Colonic mucosa (tissue), 4 donors: ENCODE data around the gene INHBA. TPM values are rescaled to one million over a fixed set of nuclear protein-coding genes. Genes with fewer than 3 reads are reported as not detected.

Experiments used
- DNase-seq: peaks from one replicate; pipeline ENCODE4 v3.0.0-alpha.2; 2020
- H3K27ac ChIP-seq: fragments of 200-600 bp; one replicate; pipeline ENCODE4 v1.8.0; 2021
- H3K27me3 ChIP-seq: fragments of 200-600 bp; one replicate; pipeline ENCODE4 v1.8.0; 2021
- H3K36me3 ChIP-seq: fragments of 200-600 bp; one replicate; pipeline ENCODE4 v1.8.0; 2021
- H3K4me1 ChIP-seq: fragments of 200-600 bp; one replicate; pipeline ENCODE4 v1.8.0; 2021; ENCODE audit warnings: mild to moderate bottlenecking
- H3K4me3 ChIP-seq: fragments of 200-600 bp; one replicate; pipeline ENCODE4 v1.8.0; 2021
- H3K9ac ChIP-seq, 2 donors: one replicate each; pipeline ENCODE4 v1.7.0; 2013; ENCODE audit warnings: control low read depth in 2 of 2, low read depth in 2 of 2, low read length in 2 of 2
- H3K9me3 ChIP-seq: fragments of 200-600 bp; one replicate; pipeline ENCODE4 v1.8.0; 2021
- CTCF ChIP-seq: fragments of 200-600 bp; IDR thresholded peaks from one replicate; pipeline ENCODE4 v1.8.0; 2022; ENCODE audit warnings: antibody characterized with exemption, mild to moderate bottlenecking
- intact Hi-C: fragments of 100-400 bp; cut with DNase I; formaldehyde crosslinking; loops from one replicate; pipeline ENCODE4 v1.14.1; 2022
- total RNA-seq, 2 donors: library from RNA; stranded (reverse); fragmentation: NEBNext Ultra II Directional in 1 of 2; extraction: Animal tissue kit (Norgen Biotek cat#: 25700) in 1 of 2; gene quantifications; one replicate each; pipeline ENCODE4 v1.2.1, GENCODE V29; 2021
- donor health status: healthy.
- donor health status: DM: no; HTN: no; CAD: no.
- donor health status: DM: no; HTN: no; CAD: no.

The INHBA gene
- total RNA-seq, 2 donors from 2014 or later, result 0.15 to 0.19 TPM

GRCh38 chr7:41698114-41698513, 4.8 kb downstream of the INHBA start:
- Histone ChIP-seq H3K27ac (no peak overlapping the region), H3K9ac (no peak overlapping the region), H3K27me3 (no peaks in the 10 kb centered on the region), H3K4me3 (no peak overlapping the region), H3K9me3 (no peaks in the 10 kb centered on the region), H3K36me3 (no peaks in the 10 kb centered on the region), H3K4me1 (no peaks in the 10 kb centered on the region)
- TF ChIP-seq CTCF, result no peak
- intact Hi-C loops, result loop anchor here (5.0 kb wide), 1 partner anchor 1366 kb away; no protein-coding TSS in a partner anchor
- DNase-seq, result no peak

- H3K27me3 ChIP-seq, result no peaks in the 10 kb centered on the region
- no peaks in the 10 kb centered on the region for H3K9me3 ChIP-seq
- TF ChIP-seq CTCF, result peak; percentile 62
- no peak overlapping the region for H3K4me3 ChIP-seq
- DNase-seq, result peak; percentile 77
- intact Hi-C loops, result loop anchor here (5.0 kb wide), 1 partner anchor 1364 kb away; no protein-coding TSS in a partner anchor
- H3K4me1 ChIP-seq, result no peaks in the 10 kb centered on the region
- no peak overlapping the region for H3K27ac ChIP-seq
- H3K36me3 ChIP-seq, result no peaks in the 10 kb centered on the region
- no peak overlapping the region for H3K9ac ChIP-seq
Observed at GRCh38 chr7:41696323-41696916, 6.5 kb downstream of the INHBA start.

- H3K27ac ChIP-seq, result no peak overlapping the region
- intact Hi-C loops, result loop anchor here (5.0 kb wide), 1 partner anchor 1363 kb away; no protein-coding TSS in a partner anchor
- DNase-seq, result no peak
- H3K27me3 ChIP-seq, result no peaks in the 10 kb centered on the region
- H3K9ac ChIP-seq, result no peak overlapping the region
- H3K4me3 ChIP-seq, result no peak overlapping the region
- no peaks in the 10 kb centered on the region for H3K36me3 ChIP-seq
- H3K4me1 ChIP-seq, result no peaks in the 10 kb centered on the region
- no peaks in the 10 kb centered on the region for H3K9me3 ChIP-seq
- TF ChIP-seq CTCF, result no peak
Observed at GRCh38 chr7:41695661-41696322, 7.1 kb downstream of the INHBA start.

GRCh38 chr7:41694495-41694894, 8.4 kb downstream of the INHBA start:
- H3K4me1 ChIP-seq, result no peaks in the 10 kb centered on the region
- H3K27me3 ChIP-seq, result no peaks in the 10 kb centered on the region
- no peak overlapping the region for H3K4me3 ChIP-seq
- no peak overlapping the region for H3K27ac ChIP-seq
- no peaks in the 10 kb centered on the region for H3K9me3 ChIP-seq
- TF ChIP-seq CTCF, result no peak
- intact Hi-C loops, result no loop called here
- no peak overlapping the region for H3K9ac ChIP-seq
- H3K36me3 ChIP-seq, result no peaks in the 10 kb centered on the region
- no peak for DNase-seq

GRCh38 chr7:41693150-41693997, 9.5 kb downstream of the INHBA start:
- H3K9ac ChIP-seq, result no peak overlapping the region
- no peak overlapping the region for H3K27ac ChIP-seq

More at GRCh38 chr7:41693150-41693997, 9.5 kb downstream of the INHBA start:
- H3K27me3 ChIP-seq, result no peaks in the 10 kb centered on the region
- no peak overlapping the region for H3K4me3 ChIP-seq
- H3K9me3 ChIP-seq, result no peaks in the 10 kb centered on the region
- DNase-seq, result no peak
- intact Hi-C loops, result no loop called here
- H3K36me3 ChIP-seq, result no peaks in the 10 kb centered on the region
- no peaks in the 10 kb centered on the region for H3K4me1 ChIP-seq
- TF ChIP-seq CTCF, result no peak
